B cell (primary cell): Measurements from ENCODE around the gene POLR2F. TPM values are rescaled to one million over a fixed set of nuclear protein-coding genes. Genes with fewer than 3 reads are reported as not detected.

Source experiments
- ATAC-seq: fragments of 200-7000 bp; cut with Tn5 transposase; one replicate; pipeline ENCODE4 v1.10.0; 2021; ENCODE audit warnings: low read depth, mild to moderate bottlenecking, moderate number of reproducible peaks, moderate library complexity
- CTCF ChIA-PET: fragments of 350-600 bp; sonication (Branson Sonifier 250); formaldehyde crosslinking; loops from one replicate; lab custom pipeline; 2021; ENCODE audit warnings: antibody characterized with exemption, inconsistent platforms; lab: Charles Lee
- POLR2A ChIA-PET: fragments of 350-600 bp; sonication (Branson Sonifier 250); formaldehyde crosslinking; loops from one replicate; lab custom pipeline; 2021; ENCODE audit warnings: antibody characterized with exemption; lab: Charles Lee
- DNase-seq: peaks from one replicate; pipeline ENCODE4 v3.0.0; 2013
- H2AFZ ChIP-seq: 2 replicates; pipeline ENCODE4 v1.6.1; 2012; ENCODE audit warnings: mild to moderate bottlenecking, low read depth, low read length; ENCODE audit not compliant: insufficient read depth, poor library complexity, severe bottlenecking
- H3K27ac ChIP-seq, 2 donors: 1 replicate in 1 of 2; 2 replicates in 1 of 2; pipeline ENCODE4 v1.5.1; 2012 to 2013; ENCODE audit warnings: low read length in 2 of 2, mild to moderate bottlenecking in 2 of 2, moderate library complexity in 1 of 2
- H3K27me3 ChIP-seq, 4 experiments: fragments of 200-600 bp in 1 of 4; sonication (generic) in 1 of 4; replicated peaks in 1 of 4; 1 replicate in 2 of 4; 2 replicates in 2 of 4; pipeline versions ENCODE4 v1.6.1 to v1.7.0; 2013 to 2016; ENCODE audit warnings: low read length in 3 of 4, mild to moderate bottlenecking in 2 of 4, mixed read lengths in 1 of 4, moderate library complexity in 1 of 4; ENCODE audit not compliant: insufficient read depth in 4 of 4, control insufficient read depth in 3 of 4; ENCODE audit errors: control extremely low read depth in 1 of 4
- H3K36me3 ChIP-seq, 2 experiments: replicated peaks in 1 of 2; 1 replicate in 1 of 2; 2 replicates in 1 of 2; pipeline versions ENCODE4 v1.6.1 to v1.7.1; 2013; ENCODE audit warnings: low read length in 1 of 2; ENCODE audit not compliant: insufficient read depth in 2 of 2, control insufficient read depth in 1 of 2; ENCODE audit errors: control extremely low read depth in 1 of 2, extremely low read depth in 1 of 2
- H3K4me1 ChIP-seq, 2 donors: fragments of 200-600 bp in 1 of 2; sonication (generic) in 1 of 2; 1 replicate in 1 of 2; 2 replicates in 1 of 2; pipeline versions ENCODE4 v1.5.1 to v1.6.1; 2013 to 2017; ENCODE audit warnings: low read length in 2 of 2; ENCODE audit not compliant: control insufficient read depth in 2 of 2, insufficient read depth in 2 of 2
- H3K4me2 ChIP-seq: replicated peaks from 2 replicates; pipeline ENCODE3; 2012; ENCODE audit warnings: mild to moderate bottlenecking, low read depth, low read length; ENCODE audit not compliant: poor library complexity, severe bottlenecking
- H3K4me3 ChIP-seq, 5 experiments: fragments of 200-600 bp in 1 of 5; sonication (generic) in 1 of 5; 1 replicate in 3 of 5; 2 replicates in 2 of 5; pipeline versions ENCODE4 v1.5.1 to v1.7.0; 2011 to 2016; ENCODE audit warnings: low read length in 4 of 5, mild to moderate bottlenecking in 4 of 5, low read depth in 2 of 5, control low read depth in 1 of 5, moderate library complexity in 1 of 5; ENCODE audit not compliant: insufficient read depth in 1 of 5; ENCODE audit errors: control extremely low read depth in 1 of 5, extremely low read depth in 1 of 5
- H3K79me2 ChIP-seq: fragments of 200-600 bp; sonication (generic); one replicate; pipeline ENCODE4 v1.6.0; 2016; ENCODE audit warnings: low read length; ENCODE audit not compliant: control insufficient read depth, insufficient read depth
- H3K9ac ChIP-seq: fragments of 200-600 bp; sonication (generic); 2 replicates; pipeline ENCODE4 v1.6.1; 2017; ENCODE audit warnings: mild to moderate bottlenecking, low read length, moderate library complexity
- H3K9me3 ChIP-seq, 3 donors: one replicate each; pipeline versions ENCODE4 v1.6.1 to v1.7.1; 2013; ENCODE audit warnings: low read length in 2 of 3; ENCODE audit not compliant: control insufficient read depth in 2 of 3, insufficient read depth in 1 of 3; ENCODE audit errors: control extremely low read depth in 1 of 3
- H4K20me1 ChIP-seq: 2 replicates; pipeline ENCODE4 v1.6.0; 2012; ENCODE audit warnings: mild to moderate bottlenecking, low read length; ENCODE audit not compliant: insufficient read depth, control insufficient read depth, poor library complexity, severe bottlenecking
- H3K27ac Mint-ChIP-seq: one replicate; pipeline ENCODE4 v1.8.0; 2021; ENCODE audit warnings: mixed read lengths
- H3K27me3 Mint-ChIP-seq: one replicate; pipeline ENCODE4 v1.8.0; 2021; ENCODE audit warnings: mixed read lengths
- H3K4me1 Mint-ChIP-seq: one replicate; pipeline ENCODE4 v1.8.0; 2021; ENCODE audit warnings: mixed read lengths
- H3K4me3 Mint-ChIP-seq: one replicate; pipeline ENCODE4 v1.8.0; 2021; ENCODE audit warnings: mixed read lengths
- H3K9me3 Mint-ChIP-seq: one replicate; pipeline ENCODE4 v1.8.0; 2022; ENCODE audit warnings: mixed read lengths; ENCODE audit not compliant: insufficient read depth
- EZH2 ChIP-seq: IDR thresholded peaks from 2 replicates; pipeline ENCODE4 v1.6.1; 2012; ENCODE audit warnings: borderline replicate concordance, low read depth, mild to moderate bottlenecking, moderate library complexity, low read length; ENCODE audit not compliant: insufficient read depth, poor library complexity, severe bottlenecking
- WGBS: methylation state at CpG from one replicate; pipeline ENCODE4 v1.1.5; 2013; ENCODE audit warnings: missing lambda C conversion rate; ENCODE audit not compliant: insufficient coverage; 5-methylcytosine and 5-hydroxymethylcytosine counted together
- intact Hi-C: fragments of 100-400 bp; cut with micrococcal nuclease; formaldehyde crosslinking; loops from one replicate; pipeline ENCODE4 v1.10.0; 2022
- polyA plus RNA-seq: library from polyadenylated mRNA; depleted of rRNA; stranded (reverse); fragments of >200 nt; gene quantifications from 2 replicates; pipeline ENCODE4 v1.2.3, GENCODE V29; 2012
- total RNA-seq, 2 donors: library from RNA; stranded (reverse); fragments of 120-200 nt in 1 of 2; gene quantifications; 1 replicate in 1 of 2; 2 replicates in 1 of 2; pipeline versions ENCODE4 v1.2.3 to v1.2.4, GENCODE V29; 2013 to 2022
- TF ChIP-seq, protein P1 (sequence below): fragments of 200-600 bp; IDR thresholded peaks from one replicate; pipeline ENCODE4 v1.8.0; 2022; ENCODE audit warnings: antibody characterized with exemption, mild to moderate bottlenecking

Gene POLR2F
- total and polyA plus RNA-seq, 2 donors (not counting 1 experiment from before 2014, with no cell fraction given), result 41.8 to 49.6 TPM

- TF ChIP-seq, protein P1, sequence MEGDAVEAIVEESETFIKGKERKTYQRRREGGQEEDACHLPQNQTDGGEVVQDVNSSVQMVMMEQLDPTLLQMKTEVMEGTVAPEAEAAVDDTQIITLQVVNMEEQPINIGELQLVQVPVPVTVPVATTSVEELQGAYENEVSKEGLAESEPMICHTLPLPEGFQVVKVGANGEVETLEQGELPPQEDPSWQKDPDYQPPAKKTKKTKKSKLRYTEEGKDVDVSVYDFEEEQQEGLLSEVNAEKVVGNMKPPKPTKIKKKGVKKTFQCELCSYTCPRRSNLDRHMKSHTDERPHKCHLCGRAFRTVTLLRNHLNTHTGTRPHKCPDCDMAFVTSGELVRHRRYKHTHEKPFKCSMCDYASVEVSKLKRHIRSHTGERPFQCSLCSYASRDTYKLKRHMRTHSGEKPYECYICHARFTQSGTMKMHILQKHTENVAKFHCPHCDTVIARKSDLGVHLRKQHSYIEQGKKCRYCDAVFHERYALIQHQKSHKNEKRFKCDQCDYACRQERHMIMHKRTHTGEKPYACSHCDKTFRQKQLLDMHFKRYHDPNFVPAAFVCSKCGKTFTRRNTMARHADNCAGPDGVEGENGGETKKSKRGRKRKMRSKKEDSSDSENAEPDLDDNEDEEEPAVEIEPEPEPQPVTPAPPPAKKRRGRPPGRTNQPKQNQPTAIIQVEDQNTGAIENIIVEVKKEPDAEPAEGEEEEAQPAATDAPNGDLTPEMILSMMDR, result no peak
- TF ChIP-seq EZH2, result no peak
- Histone ChIP-seq H3K9ac (no peak overlapping the region), H3K36me3 (peaks cover 0 to 5% of the 10 kb centered on the region in 2 experiments), H3K4me3 (no peak overlapping the region), H3K4me2 (peak overlapping the region; percentile 94), H4K20me1 (peaks cover 7% of the 10 kb centered on the region), H3K9me3 (no peaks in the 10 kb centered on the region), H2AFZ (peak overlapping the region; percentile 85), H3K79me2 (peaks cover 3% of the 10 kb centered on the region), H3K27ac (no peak overlapping the region), H3K27me3 (no peaks in the 10 kb centered on the region), H3K4me1 (peaks cover 10 to 16% of the 10 kb centered on the region in 2 donors)
- CTCF ChIA-PET, result interaction anchor here (0.9 to 2.7 kb wide), 7 partner anchors 8 to 61 kb away, joined by 3 to 28 read pairs (median 6); no protein-coding TSS in a partner anchor
- Mint-ChIP-seq H3K27ac (peak overlapping the region; percentile 68), H3K9me3 (no peaks in the 10 kb centered on the region), H3K27me3 (no peaks in the 10 kb centered on the region), H3K4me3 (peak overlapping the region; percentile 80), H3K4me1 (peaks cover 28% of the 10 kb centered on the region)
- intact Hi-C loops, result no loop called here
- ATAC-seq (no peak), DNase-seq (no peak)
- POLR2A ChIA-PET, result interaction anchor here (0.6 to 0.7 kb wide), 3 partner anchors 11 to 49 kb away, joined by 3 to 9 read pairs (median 3); no protein-coding TSS in a partner anchor
- WGBS, result 100% methylated on average over 6 of the region's 10 CpGs
Observed at GRCh38 chr22:37904572-37905533, 48.6 kb upstream of the POLR2F start.
